Astrocyte of the cerebellum (primary cell): Measurements from ENCODE around the gene CHMP3.
"Not testable (repeated sequence)": the region's sequence is repeated elsewhere in the genome, so short reads cannot be mapped to it uniquely, and the experiment has no call there.

Source experiments
- DNase-seq: peaks from one replicate; pipeline ENCODE4 v3.0.0-alpha.2; 2011; ENCODE audit warnings: low read depth
- H3K4me3 ChIP-seq: 2 replicates; pipeline ENCODE4 v1.5.1; 2011; ENCODE audit warnings: mild to moderate bottlenecking, low read depth, low read length, moderate library complexity
- CTCF ChIP-seq: IDR thresholded peaks from 2 replicates; pipeline ENCODE4 v1.5.1; 2012; ENCODE audit warnings: low read length, low read depth, moderate library complexity, mild to moderate bottlenecking; ENCODE audit errors: missing control alignments
- in situ Hi-C: cut with HindIII; loops from 2 replicates; pipeline ENCODE4 v1.10.0; 2017; ENCODE audit warnings: low sequenced_read_pairs

The CHMP3 gene

GRCh38 chr2:86593266-86593665 is 30.0 kb upstream of the CHMP3 start:
- H3K4me3 ChIP-seq = no peak overlapping the region
- no peak for DNase-seq
- in situ Hi-C loops = no loop called here
- no peak for TF ChIP-seq CTCF

- in situ Hi-C loops = no loop called here
- DNase-seq = no peak
- TF ChIP-seq CTCF = no peak
- H3K4me3 ChIP-seq = no peak overlapping the region
These were observed 29.4 kb upstream of the CHMP3 start for GRCh38 chr2:86592547-86593230.

GRCh38 chr2:86589701-86590100 is 26.5 kb upstream of the CHMP3 start:
- in situ Hi-C loops, DNase-seq: not testable (repeated sequence)

DNA sequence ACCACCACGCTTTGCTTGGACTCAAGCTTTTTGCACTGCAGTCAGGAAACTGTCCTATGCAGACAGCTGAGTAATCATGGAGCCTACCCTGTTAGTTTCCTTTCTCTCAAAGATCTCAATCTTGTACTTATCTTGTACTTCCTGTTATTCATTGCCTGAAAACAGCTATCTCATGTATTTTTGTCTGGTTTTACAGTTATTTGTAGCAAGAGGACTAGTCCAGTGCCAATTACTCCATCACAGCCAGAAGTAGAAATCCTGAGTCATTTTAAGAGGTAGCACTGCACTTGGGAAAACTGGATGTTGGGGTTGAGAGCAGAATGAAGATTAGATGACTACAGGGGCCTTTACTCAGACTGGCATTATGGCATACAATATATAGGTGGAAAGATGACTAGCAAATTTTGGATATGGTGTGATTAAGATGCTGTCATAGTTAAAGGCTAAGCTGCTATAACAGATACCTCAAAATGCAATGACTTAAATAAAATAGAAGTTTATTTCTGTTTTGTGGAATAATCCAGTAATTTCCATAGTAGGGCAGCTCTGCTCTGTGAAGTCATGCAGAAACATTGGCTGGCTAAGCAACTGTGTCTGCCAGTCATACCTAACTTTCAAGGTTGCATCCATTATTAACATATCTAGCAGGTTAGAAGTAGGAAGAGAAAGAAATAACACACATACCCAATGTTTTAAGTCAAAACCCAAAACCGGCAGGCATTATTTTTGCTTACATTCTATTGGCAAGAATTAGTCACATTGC is 21.1 kb upstream of the CHMP3 start:
- in situ Hi-C loops = no loop called here
- H3K4me3 ChIP-seq = no peak overlapping the region
- DNase-seq = no peak
- TF ChIP-seq CTCF = no peak

More at GRCh38 chr2:86589701-86590100, 26.5 kb upstream of the CHMP3 start:
- H3K4me3 ChIP-seq = not testable (repeated sequence)

DNA sequence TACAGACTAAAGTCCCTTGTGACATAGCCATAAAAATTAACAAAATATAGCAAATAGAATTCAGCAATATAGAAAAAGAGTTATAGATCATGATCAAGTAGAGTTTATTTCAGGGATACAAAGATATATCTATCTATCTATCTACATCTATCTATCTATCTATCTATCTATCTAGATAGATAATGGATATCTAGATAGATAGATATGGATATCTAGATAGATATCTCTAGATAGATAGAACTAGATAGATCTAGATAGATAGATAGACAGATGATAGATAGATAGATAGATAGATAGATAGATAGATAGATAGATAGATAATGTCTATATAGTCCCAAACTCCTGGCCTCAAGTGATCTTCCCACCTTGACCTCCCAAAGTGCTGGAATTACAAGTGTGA is 17.3 kb upstream of the CHMP3 start:
- in situ Hi-C loops = no loop called here
- no peak for DNase-seq
- no peak for TF ChIP-seq CTCF
- no peak overlapping the region for H3K4me3 ChIP-seq

DNA sequence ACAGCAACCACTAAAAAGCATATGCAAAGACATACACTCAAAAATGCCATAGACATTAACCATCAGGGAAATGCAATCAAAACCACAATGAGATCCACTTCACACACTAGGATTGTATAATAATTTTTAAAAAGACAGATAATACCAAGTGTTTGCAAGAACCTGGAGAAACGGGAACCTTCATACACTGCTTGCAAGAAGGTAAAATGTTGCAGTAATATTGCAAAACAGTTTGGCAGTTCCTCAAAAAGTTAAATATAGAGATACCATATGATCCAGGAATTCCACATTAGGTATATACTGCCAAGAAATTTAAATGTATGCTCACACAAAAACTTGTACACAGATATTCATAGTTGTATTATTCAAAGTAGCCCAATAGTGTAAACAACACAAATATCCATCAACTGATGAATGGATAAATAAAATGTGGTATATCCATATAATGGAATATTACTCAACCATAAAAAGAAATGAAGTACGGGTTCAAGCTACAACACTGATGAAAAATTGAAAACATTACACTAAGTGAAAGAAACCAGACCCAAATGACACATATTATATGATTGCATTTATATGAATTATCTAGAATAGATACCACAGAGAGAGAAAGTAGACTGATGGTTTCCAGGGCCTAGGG is 14.7 kb upstream of the CHMP3 start:
- no peak for DNase-seq
- in situ Hi-C loops = no loop called here
- no peak overlapping the region for H3K4me3 ChIP-seq
- no peak for TF ChIP-seq CTCF

DNA sequence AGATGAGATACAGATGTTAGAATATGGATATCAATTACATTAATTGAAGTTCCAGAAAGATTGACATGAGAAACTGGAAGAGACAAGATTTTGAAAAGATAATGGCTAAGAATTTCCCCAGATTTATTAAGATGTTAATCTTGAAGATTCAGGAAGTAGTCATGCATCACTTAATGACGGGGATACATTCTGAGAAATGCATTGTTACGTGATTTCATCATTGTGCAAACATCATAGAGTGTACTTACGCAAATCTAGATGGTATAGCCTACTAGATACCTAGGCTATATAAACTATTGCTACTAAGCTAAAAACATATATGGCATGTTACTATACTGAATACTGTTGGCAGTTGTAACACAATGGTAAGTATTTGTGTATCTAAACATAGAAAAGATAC is 6.8 kb upstream of the CHMP3 start:
- in situ Hi-C loops = no loop called here
- H3K4me3 ChIP-seq = no peak overlapping the region
- no peak for TF ChIP-seq CTCF
- no peak for DNase-seq
